ENCODE results near the gene BASP1. TPM values are rescaled to one million over a fixed set of nuclear protein-coding genes. Genes with fewer than 3 reads are reported as not detected.

The BASP1 gene, protein sequence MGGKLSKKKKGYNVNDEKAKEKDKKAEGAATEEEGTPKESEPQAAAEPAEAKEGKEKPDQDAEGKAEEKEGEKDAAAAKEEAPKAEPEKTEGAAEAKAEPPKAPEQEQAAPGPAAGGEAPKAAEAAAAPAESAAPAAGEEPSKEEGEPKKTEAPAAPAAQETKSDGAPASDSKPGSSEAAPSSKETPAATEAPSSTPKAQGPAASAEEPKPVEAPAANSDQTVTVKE
- total RNA-seq = 2.4 and 9.4 TPM in 2 replicates

DNA sequence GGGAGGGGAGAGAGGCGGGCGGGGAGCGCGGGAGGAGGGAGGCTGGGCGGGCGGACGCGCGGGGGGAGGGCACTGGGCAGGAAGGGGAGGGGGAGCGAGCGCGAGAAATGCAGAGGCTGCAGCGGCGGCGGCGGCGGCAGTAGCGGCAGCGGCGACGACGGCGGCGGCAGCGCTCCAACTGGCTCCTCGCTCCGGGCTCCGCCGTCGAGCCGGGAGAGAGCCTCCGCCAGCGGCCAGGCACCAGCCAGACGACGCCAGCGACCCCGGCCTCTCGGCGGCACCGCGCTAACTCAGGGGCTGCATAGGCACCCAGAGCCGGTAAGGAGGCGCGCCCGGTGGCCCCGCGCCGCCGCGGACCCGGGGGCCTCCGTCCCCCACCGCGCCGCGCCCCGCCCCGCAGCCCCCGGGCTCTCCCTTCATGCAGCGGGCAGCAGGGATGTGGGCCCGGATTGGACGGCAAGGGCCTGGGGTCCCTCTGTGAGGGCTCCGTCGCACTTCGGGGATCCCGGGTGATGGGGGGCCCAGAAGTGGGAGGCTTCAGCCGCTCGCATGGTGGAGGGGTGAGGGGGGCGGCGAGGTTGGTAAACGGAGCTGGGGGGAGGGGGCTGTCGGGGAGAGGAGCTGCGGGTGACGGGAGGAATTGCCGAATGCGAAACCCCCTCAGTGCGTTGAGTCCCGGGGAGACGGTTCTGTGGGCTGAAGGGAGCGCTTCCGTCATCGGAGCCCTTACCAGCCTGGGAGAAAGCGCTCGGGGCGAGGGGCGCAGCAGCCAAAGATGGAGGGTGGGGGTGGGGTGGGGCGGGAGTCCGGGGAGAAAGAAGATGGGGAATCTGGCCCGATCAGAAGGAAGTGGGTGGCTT, at the start of gene BASP1:
TSS of gene BASP1 (plus strand) at position 139 of the 860 bp plus-strand sequence. CDS start 57,586 bp downstream, outside the sequence.
- DNase-seq (ENCODE audit: low read depth in 2 of 2) = peak; percentile 42 to 79

DNA sequence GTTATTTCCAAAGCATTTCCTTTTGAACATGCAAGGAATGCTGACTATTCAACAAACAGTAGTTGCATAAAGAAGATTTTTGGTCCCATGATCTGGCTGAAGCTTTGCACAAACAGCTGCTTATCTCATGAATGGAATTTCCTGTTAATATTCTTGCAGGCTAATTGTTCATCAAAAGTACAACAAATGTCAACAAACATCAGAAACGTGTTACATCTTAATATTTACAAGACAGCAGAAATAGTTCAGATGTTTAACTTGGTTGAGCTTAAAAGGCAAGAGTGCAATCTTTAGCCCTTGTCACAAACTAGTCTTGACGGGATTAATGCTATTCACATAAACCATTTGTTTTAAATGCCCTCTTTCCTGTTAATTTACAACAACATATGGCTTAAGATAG, 47.9 kb upstream of the BASP1 start:
- peak; percentile 64 to 86 for DNase-seq (ENCODE audit: low read depth in 2 of 2)

DNA sequence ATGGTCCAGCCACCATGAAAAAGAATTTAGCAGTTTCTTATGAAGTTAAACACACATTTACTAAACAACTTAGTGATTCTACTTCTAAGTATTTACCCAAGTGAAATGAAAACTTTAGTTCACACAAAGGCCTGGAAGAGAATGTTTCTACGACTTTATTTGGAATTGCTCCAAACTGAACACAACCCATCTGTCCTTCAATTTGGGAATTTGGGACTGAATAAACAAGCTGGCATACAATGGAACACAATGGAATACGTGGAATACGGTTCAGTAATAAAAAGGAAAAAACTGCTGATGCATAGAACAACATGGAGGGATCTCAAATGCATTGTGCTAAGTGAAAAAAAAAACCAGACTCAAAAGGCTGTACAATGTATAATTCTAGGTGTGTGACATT, 44.6 kb upstream of the BASP1 start:
- peak; percentile 18 to 54 for DNase-seq (ENCODE audit: low read depth in 2 of 2)

GRCh38 chr5:17174965-17175364, 42.5 kb upstream of the BASP1 start:
- no peak for DNase-seq (ENCODE audit: low read depth in 2 of 2)

DNA sequence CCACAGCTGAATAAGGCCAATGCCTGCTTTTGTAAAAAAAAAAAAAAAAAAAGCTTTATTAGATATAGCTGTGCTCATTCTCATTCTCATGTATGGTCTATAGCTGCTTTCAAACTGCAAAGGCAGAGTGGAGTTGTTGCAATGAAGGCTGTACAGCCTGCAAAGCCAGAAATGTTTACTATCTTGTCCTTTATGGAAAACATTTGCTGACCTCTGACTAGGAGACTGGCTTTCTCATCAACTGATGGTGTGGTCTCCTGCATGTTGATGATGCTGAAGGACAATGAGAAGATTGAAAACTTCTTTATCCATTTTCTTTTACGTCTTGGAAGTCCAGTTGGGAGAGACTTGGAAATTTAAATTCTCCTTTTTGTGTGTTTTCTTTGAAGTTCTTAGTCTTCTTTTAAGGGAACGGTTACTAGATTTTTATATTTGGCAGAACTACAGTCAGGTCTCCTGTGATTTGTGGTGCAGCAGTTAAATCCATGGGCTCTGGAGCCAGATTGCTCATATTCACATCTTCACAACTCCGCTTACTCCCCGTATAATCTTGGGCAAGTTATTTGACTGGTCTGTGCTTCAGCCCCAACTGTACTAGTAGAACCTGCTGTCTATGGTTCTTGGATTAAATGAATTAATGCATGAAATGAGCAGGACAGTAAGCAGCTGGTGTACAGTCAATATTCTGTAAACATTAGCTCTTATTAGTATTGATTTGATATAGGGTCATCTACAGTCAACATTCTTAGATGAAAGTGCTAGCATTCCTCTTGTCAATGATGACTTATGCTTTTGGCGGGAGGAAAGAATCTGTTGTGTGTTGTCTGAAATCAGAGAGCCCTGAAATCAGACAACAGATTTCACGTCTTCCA, 39.7 kb upstream of the BASP1 start:
- DNase-seq (ENCODE audit: low read depth in 2 of 2) = no peak

DNA sequence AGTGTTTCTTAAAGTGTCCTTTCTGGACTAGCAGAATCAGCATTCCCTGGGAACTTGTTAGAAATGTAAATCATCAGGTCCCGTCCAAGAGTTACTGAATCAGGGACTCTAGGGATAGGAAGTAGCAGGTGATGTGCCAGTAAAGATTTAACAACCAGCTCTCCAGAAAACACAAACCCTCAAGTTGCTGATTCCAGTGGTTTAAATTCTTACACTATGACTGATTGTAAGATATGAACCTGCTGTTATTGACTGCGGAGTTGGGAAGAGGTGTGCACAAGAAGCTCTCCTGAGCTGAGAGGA, 39.1 kb upstream of the BASP1 start:
- DNase-seq (ENCODE audit: low read depth in 2 of 2) = no peak

- DNase-seq (ENCODE audit: low read depth in 2 of 2) = no peak
Observed at GRCh38 chr5:17180330-17180843, 37.0 kb upstream of the BASP1 start.

DNA sequence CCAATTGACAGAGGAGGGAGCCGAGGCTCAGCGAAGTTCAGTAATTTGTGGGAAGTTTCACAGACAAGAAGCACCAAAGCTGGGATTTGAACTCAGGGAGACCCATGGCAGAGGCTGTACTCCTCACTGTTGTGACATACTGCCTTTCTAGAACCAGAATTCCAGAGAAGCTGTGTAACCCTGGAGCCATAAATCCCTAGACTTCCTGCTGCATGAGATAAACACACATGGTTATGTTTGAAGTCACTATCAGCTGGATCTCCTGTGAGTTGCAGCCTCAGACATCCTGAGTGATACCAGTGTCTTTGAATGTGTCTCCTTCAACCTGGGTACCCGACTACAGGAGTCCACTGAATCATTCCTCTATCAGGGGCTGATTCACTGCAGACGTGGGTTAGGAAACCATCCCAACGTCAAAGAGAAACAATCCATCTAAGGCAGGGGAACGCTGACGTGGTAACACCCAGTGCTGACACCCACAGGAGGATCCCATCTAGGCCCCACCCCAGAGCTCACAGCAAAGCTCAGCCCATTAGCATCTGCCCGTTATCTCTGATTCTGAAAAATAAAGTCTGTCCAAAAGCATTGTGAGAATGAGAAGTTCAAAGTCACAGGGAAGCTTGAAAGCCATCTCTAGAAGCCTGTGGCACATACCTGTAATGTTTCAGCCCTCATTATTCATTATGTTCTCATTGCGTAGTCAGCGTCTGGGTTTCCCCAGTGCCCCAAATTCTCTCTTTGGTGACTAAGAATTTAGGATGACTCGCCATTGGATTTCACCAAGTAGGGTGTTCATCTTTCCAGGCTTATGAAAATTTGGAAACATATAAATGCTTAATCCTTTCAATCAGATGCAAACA, 36.3 kb upstream of the BASP1 start:
- DNase-seq (ENCODE audit: low read depth in 2 of 2) = peak in 1 of 2 donors; percentile 91

GRCh38 chr5:17182494-17182893, 34.9 kb upstream of the BASP1 start:
- DNase-seq (ENCODE audit: low read depth in 2 of 2) = peak in 1 of 2 donors; percentile 72

DNA sequence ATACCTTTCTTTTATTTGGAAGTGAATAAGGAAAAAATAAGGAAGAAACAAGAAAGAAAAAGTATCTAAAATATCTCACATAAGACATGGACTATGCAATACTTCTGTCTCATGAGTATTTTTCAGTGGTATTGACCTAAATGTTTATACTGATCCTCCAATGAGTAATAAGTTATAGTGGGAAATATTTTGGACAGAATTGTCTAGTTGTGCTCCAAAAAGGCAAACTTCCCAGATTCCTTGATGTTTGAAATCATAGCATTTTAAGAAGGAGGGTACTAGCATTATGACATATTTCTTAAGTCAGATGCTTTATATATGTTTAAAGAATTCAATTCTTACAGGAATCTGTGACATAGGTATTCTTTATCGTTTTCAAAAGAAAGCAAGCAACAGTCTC, 34.5 kb upstream of the BASP1 start:
- DNase-seq (ENCODE audit: low read depth in 2 of 2) = no peak

- DNase-seq (ENCODE audit: low read depth in 2 of 2) = no peak
Observed at GRCh38 chr5:17183831-17184230, 33.6 kb upstream of the BASP1 start.

GRCh38 chr5:17184588-17184987, 32.8 kb upstream of the BASP1 start:
- no peak for DNase-seq (ENCODE audit: low read depth in 2 of 2)

DNA sequence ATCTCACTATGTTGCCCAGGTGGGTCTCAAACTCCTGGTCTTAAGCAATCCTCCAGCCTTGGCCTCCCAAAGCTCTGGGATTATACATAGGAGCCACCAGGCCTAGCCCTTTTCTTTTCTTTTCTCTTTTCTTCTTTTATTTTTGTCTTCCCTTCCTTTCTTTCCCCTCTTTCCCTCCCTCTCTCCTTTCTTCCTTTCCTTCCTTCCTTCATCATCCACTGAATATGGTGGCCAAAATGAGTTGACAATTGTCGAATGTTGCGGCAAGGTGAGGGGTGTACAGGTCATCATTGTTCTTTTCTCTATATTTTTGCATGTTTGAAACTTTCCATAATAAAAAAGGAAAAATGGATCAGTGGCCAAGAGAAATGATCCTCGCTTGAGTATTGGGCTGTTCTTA, 32.1 kb upstream of the BASP1 start:
- DNase-seq (ENCODE audit: low read depth in 2 of 2) = no peak

DNA sequence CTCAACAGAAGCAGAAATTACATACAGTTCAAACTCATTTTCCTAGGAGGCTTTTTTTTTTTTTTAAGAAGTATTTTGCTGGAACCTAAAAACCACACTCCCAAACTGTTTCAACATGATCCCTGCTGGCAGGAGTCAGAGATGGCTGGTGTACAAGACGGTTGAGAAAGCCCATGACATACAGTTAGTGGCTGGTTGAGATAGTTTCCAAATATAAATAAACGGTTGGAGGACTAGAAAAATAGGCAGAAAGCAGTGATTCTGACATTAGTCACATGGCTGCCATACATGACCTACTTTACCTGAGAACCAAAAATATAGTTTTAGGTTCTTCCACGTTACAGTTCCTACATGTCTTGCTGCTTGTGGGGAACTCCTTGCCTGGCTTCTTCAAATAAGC, 31.7 kb upstream of the BASP1 start:
- no peak for DNase-seq (ENCODE audit: low read depth in 2 of 2)

DNA sequence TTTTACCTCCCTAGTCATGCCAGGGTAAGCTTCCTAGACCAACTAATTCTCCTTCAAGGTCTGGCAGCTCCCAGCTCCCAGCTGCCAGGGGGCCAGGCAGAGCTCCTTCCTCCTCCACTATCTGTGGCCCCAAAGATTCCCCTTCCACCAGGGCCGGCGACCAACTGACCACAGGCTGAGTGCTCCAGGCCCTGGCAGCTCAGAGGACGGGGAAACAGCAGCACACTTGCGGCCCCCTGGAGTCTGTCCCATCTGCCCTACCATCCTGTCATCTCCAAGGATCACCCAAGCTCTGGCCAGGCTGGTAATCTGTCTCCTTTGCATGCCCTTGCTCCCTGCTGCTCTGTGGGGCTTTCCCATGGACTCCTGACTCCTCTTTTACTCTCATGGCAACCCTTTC, 31.2 kb upstream of the BASP1 start:
- DNase-seq (ENCODE audit: low read depth in 2 of 2) = no peak

- DNase-seq (ENCODE audit: low read depth in 2 of 2) = peak in 1 of 2 donors; percentile 43
Observed at GRCh38 chr5:17187011-17187785, 30.2 kb upstream of the BASP1 start.

GRCh38 chr5:17187786-17188170, 29.7 kb upstream of the BASP1 start:
- DNase-seq (ENCODE audit: low read depth in 2 of 2) = no peak

- peak; percentile 87 to 91 for DNase-seq (ENCODE audit: low read depth in 2 of 2)
Observed at GRCh38 chr5:17189381-17190036, 27.9 kb upstream of the BASP1 start.

DNA sequence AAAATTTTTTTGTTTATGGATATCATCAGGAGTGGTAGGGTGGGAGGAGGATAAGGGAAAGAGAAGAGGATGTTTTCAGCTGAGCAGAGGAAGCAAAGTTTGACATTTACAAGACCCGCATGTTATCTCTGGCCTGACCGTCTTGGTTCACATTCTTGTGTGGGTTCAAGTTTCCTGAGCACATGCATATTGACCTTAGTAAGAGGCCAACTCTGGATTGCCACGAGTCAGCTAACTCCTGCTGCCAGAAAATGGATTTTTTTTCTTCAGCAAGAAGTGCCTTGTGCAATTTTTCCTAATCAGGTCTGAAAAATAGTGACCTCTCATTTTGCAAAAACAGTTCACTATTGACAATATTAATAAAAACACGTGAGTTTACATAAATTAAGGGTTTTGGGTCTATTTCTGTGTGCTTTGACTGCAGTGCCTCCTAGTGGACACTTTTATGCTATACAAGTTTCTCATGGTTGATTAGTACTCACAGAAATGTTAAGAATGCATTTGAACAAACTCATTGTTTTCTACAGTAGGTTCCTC, 27.1 kb upstream of the BASP1 start:
- DNase-seq (ENCODE audit: low read depth in 2 of 2) = peak; percentile 80 to 96

Measured in lung microvascular endothelial cell (primary cell).